NOMO-1 treated with DMSO at 0.1 percent for 48 hours (cell line): Measurements from ENCODE around the gene FCAMR.
"Not testable (repeated sequence)": the region's sequence is repeated elsewhere in the genome, so short reads cannot be mapped to it uniquely, and the experiment has no call there.

Experiments
- DNase-seq: peaks from one replicate; lab custom pipeline; 2025; ENCODE audit not compliant: unreplicated experiment; lab: John Stamatoyannopoulos, UW

Gene FCAMR

GRCh38 chr1:206937425-206937824 is 32.8 kb downstream of the FCAMR start:
- DNase-seq = no peak

- DNase-seq = peak; percentile 52
These were observed 34.7 kb downstream of the FCAMR start for GRCh38 chr1:206935491-206936067.

- DNase-seq = peak; percentile 29
These were observed 36.8 kb downstream of the FCAMR start for GRCh38 chr1:206933333-206933945.

- DNase-seq = no peak
These were observed 38.1 kb downstream of the FCAMR start for GRCh38 chr1:206932177-206932576.

GRCh38 chr1:206931709-206932108 is 38.6 kb downstream of the FCAMR start:
- no peak for DNase-seq

GRCh38 chr1:206930210-206930798 is 40.0 kb downstream of the FCAMR start:
- DNase-seq = peak; percentile 74

- no peak for DNase-seq
These were observed 40.7 kb downstream of the FCAMR start for GRCh38 chr1:206929524-206929923.

- no peak for DNase-seq
These were observed 44.0 kb downstream of the FCAMR start for GRCh38 chr1:206926286-206926685.

GRCh38 chr1:206925106-206925736 is 45.0 kb downstream of the FCAMR start:
- DNase-seq = peak; percentile 56

GRCh38 chr1:206924592-206925105 is 45.6 kb downstream of the FCAMR start:
- DNase-seq = no peak

GRCh38 chr1:206923961-206924557 is 46.2 kb downstream of the FCAMR start:
- DNase-seq = not testable (repeated sequence)

GRCh38 chr1:206923009-206923960 is 47.0 kb downstream of the FCAMR start:
- no peak for DNase-seq

- no peak for DNase-seq
These were observed 47.7 kb downstream of the FCAMR start for GRCh38 chr1:206922524-206922923.

GRCh38 chr1:206921772-206922265 is 48.4 kb downstream of the FCAMR start, which contains the start of gene FCMR:
Gene FCMR (minus strand): TSS chr1:206921941. CDS start chr1:206921854, 87 bp downstream.
- peak; percentile 90 for DNase-seq

GRCh38 chr1:206918076-206918475 is 52.2 kb downstream of the FCAMR start:
- DNase-seq = no peak

- no peak for DNase-seq
These were observed 54.1 kb downstream of the FCAMR start for GRCh38 chr1:206916000-206916709.

GRCh38 chr1:206915030-206915735 is 55.1 kb downstream of the FCAMR start:
- no peak for DNase-seq

GRCh38 chr1:206913766-206914537 is 56.3 kb downstream of the FCAMR start:
- DNase-seq = no peak
